GM18907 (cell line): ENCODE measurements around the gene NANOS2.

Experiments used
- ATAC-seq: cut with Tn5 transposase; IDR thresholded peaks from one replicate; pipeline ENCODE4 v1.9.1; 2021; ENCODE audit warnings: mild to moderate bottlenecking, moderate library complexity; ENCODE audit not compliant: unreplicated experiment

Gene NANOS2

GRCh38 chr19:45913874-45914830 lies at the start of gene NANOS2:
NANOS2 (minus strand) TSS chr19:45914778; CDS start chr19:45914693, 85 bp downstream.
- no peak for ATAC-seq

GRCh38 chr19:45962021-45962420 lies 47.4 kb upstream of the NANOS2 start:
- no peak for ATAC-seq

GRCh38 chr19:45960595-45961235 lies 46.1 kb upstream of the NANOS2 start:
- no peak for ATAC-seq

GRCh38 chr19:45959517-45960025 lies 45.0 kb upstream of the NANOS2 start:
- no peak for ATAC-seq

DNA sequence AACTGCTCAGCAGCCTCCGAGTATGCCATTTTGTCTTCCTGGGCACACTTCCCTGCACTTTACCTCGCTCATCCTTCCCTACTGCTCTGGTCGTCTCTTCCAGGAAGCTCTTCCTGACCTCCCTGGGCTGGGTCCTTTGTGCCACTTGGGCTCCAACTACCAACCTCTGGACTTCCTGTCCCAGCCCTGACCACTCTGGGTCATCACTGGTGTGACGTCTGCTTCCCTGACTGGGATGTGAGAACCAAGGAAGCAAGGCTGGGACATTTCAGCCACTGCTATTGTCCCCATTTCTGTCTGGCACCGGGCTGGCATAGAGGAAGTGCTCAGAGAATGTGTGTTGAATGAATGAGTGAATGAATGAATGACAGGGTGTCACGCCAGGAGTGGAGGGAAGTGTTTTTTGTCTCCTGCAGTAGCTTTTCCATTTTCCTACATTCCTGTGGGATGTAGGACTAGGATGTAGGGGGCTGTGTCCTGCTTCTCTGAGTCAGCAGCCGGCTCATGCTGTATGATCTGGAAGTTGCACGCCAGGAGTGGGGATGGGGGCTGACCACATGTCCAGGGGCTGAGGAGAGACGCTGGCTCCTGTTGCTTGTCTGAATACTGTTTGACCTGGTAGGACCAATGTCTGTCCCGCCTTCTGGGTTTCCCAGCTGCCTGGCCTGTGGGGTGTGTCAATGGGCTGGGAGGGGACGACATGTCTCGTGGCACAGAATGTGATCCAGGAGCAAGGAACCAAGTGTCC lies 44.4 kb upstream of the NANOS2 start:
- ATAC-seq = no peak

DNA sequence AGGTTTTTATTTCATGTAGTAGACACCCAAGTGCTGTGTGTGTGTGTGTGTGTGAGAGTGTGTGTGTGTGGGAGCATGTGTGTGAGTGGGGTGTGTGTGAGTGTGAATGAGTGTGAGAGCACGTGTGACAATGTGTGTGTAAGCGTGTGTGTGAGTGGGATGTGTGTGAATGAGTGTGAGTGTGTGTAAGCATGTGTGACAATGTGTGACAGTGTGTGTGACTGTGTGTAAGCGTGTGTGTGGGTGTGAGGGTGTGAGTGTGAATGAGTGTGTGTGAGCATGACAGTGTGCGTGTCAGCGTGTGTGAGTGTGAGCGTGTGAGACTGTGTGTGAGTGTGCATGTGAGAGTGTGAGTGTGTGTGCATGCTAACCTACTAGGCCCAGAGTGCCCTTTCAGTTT lies 43.7 kb upstream of the NANOS2 start:
- ATAC-seq = no peak

DNA sequence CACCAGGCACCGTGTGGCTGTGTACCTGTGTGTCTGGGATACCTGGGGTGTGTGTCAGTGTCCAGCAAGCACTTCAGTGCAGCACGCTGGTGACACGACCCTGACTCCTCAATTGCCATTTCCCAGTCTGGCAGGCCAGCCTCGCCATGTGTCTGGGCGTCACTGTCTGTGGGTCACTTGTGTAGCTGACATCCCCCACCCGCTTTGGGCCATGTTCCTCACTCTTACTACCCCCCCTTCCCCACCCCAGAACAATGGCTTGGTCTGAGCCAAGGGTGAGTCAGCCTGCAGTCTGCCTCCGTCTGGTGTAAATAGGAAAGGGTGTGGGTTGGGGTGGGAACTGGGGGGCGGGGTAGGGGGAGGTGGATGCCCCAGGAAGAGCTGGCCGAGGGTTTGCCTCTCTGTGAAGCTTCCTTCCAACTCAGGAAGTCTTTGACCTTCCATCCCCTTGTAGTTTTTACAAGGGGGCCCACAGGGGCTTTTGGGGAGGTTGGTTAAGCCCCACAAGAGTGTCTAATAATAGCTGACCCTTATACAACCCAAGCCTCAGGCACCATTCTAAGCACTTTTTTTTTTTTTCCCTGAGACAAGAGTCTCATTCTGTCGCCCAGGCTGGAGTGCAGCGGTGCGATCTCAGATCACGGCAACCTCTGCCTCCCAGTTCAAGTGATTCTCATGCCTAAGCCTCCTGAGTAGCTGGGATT lies 41.5 kb upstream of the NANOS2 start:
- no peak for ATAC-seq

GRCh38 chr19:45954156-45954555 lies 39.6 kb upstream of the NANOS2 start:
- no peak for ATAC-seq

DNA sequence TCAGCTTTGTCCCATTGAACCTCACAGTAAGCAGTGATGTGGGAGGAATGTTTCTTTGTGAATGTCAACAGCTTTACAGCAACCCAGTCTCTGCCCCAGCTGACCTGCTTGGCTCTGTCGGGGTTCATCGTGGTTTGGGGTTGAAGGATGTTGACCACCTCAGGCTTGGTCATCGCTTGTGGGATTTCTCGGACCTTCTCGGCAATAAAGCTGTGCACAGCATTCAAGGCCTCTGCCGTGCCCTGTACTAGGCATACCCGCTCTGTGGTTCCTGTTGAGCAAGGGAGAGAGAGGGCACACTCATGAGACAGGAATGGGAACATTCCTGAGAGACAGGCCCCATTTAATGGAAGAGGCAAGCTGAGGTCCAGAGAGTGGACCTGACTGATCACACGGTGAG lies 39.1 kb upstream of the NANOS2 start:
- no peak for ATAC-seq

DNA sequence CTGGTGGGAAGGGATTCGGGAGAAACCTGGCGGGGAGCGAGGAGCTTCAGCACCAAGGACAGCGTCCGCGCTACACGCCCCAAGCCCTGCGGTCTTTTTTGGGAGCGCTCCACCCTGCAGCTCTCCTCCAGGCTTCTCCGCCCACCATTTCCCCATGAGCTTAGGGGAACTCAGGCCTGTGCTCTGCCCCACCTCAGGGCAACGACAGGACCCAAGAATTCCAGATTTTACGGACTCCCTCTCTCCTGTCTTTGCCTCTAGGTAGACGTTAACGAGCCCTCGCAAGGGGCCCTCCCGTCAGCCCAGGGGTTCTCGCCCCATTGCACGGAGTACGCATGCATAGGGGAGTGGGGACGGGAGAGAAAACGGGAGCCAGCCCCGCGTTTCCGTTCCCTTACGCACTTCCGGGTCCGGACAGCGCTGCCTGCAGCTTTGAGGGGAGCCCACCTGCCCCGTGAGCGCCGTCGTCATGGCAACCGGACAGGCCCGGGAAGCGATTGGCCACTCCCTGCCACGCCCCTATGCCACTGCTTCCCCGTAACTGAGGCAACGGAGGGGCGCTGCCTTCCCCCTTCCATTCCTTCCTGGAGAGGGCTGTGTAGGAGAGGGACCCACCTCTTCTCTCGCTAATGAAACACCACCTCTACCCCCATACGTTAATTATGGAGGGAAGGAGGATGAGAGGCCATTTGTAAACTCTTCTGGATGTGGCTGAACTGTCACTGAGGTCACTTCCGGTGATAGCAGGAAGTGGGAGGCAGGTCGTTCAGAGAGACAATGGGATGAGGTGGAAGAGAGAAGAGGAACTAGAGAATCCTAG lies 38.3 kb upstream of the NANOS2 start:
- ATAC-seq = no peak

GRCh38 chr19:45952341-45952685 lies 37.7 kb upstream of the NANOS2 start:
- no peak for ATAC-seq

- no peak for ATAC-seq
These were observed 33.3 kb upstream of the NANOS2 start for GRCh38 chr19:45947926-45948325.

DNA sequence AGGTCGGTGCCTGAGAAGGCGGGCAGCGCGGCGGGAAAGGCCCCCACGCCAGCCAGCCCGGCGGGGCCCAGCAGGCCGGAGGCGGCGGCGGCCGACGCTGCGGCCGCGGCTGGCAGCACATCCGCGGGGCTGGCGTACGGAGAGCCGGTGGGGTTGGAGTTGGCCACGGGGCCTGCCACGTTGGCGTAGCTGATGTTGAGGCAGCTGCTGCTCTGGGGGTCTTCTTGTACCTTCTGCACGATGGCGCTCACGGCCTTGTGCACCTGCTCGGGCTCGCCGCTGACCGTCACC lies 25.9 kb upstream of the NANOS2 start:
- no peak for ATAC-seq

GRCh38 chr19:45939792-45940514 lies 25.4 kb upstream of the NANOS2 start:
- no peak for ATAC-seq

DNA sequence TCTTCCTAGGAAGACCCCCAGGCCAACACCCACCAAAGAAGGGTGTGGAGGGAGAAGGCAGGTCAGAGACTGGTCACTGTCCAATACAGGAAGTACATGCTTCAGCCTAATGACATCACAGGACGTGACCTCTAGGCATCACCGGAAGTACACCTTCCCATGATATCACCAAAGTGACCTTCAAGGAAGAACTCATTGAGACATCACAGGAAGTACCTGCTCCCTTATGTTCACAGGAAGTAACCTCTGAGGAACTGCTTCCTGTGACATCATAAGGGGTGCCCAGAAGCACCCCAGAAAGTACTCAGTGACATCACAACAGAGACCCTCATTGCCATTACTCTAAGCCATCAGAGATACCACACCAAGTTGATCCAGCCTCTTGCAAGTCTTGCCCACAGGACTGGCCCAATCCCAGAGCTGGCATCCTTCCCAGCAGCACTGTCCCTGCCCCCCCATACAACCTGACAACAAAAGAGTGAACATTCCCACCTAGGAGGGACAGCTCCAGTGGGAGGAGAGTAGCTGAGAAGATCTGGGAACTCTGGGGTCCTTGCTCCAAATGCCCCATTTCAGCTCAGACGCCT lies 24.2 kb upstream of the NANOS2 start:
- no peak for ATAC-seq

- no peak for ATAC-seq
These were observed 20.7 kb upstream of the NANOS2 start for GRCh38 chr19:45935267-45935666.

DNA sequence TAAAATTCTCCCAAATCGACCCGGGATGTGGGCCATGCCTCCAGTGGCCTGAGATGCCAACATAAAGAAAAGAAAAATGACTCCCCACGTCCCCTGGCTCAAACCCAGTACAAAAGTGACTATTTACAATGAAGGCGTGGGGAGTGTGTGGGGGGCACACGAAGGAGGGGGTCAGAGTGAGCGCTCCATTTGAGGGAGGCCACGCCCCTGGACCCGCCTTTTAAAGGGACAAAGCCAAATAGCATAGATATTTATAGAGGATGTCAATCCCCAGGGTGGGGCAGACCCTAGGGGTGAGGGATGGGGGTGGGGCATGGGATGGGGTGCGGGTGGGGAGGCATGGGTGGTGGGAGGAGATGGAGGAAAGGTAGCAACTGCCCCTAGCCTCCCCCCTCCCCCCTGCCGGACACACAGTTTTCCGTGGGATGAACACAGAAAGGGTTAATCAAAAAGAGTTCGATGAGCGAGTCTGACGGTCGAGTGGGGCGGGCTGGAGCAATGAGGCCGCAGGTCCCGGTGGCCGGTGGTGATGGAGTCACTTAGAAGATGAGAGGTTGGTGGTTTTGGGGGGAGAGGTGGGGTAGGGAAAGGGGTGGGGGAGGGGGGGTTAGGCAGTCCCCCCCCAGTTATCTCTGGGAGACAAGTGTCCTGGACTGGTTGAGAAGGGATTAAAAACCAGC lies 20.1 kb upstream of the NANOS2 start:
- ATAC-seq = no peak

DNA sequence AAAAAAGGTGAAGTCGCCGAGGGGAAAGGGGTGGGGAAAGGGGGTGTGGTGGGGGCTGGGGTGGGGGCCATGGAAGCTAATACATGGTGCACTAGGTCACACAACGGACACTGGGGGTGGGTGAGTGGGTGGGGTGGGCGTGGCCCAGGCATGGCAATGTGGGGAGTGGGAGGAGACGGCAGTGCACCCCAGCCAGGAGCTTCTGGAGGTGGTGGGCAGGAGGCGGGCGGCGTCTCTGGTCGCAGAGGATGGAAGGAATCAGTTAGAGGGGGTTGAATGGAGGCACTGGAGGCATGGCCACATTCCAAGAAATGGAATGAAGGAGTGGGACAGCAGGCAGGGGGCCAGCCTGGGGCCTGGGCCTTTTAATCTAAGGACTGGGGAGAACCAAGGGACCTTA lies 19.2 kb upstream of the NANOS2 start:
- ATAC-seq = no peak

DNA sequence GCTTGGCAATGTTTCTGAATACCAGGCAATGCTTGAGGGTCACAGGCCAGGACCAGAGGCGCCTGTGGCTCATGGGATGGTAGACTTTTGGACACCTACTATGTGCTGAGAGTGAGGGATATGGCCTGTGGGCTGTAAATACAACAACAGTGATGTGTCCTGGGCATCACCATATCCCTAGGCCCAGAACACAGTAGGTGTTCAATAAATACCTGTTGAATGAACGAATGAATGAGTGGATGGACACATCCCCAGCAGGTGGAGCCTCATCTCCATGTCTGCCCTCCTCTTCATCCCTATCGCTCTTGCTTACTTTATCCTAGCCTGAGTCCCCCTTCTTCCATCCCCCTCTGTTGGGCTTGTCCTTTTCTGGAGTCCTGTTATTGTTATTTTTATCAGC lies 16.5 kb upstream of the NANOS2 start:
- no peak for ATAC-seq
